Activated CD8-positive, alpha-beta memory T cell treated with anti-CD3 and anti-CD28 coated beads, Interleukin-2, amount 10 ng/mL, durations not matched to agents 7 days and 5 days (primary cell): ENCODE data around the gene MMP14. TPM values are rescaled to one million over a fixed set of nuclear protein-coding genes. Genes with fewer than 3 reads are reported as not detected.

Experiments used
- ATAC-seq: fragments of 150-1000 bp; cut with Tn5 transposase; one replicate; pipeline ENCODE4 v1.10.0; 2021; ENCODE audit warnings: moderate library complexity
- CTCF ChIA-PET: fragments of 350-600 bp; sonication (Branson Sonifier 250); formaldehyde crosslinking; loops from one replicate; lab custom pipeline; 2021; ENCODE audit warnings: antibody characterized with exemption; lab: Charles Lee
- DNase-seq: peaks from one replicate; pipeline ENCODE4 v3.0.0-alpha.2; 2020
- H3K27ac Mint-ChIP-seq: one replicate; pipeline ENCODE4 v1.8.0; 2021; ENCODE audit warnings: mild to moderate bottlenecking, mixed read lengths
- H3K27me3 Mint-ChIP-seq: one replicate; pipeline ENCODE4 v1.8.0; 2021; ENCODE audit warnings: mixed read lengths
- H3K36me3 Mint-ChIP-seq: one replicate; pipeline ENCODE4 v1.8.0; 2021; ENCODE audit warnings: mild to moderate bottlenecking, mixed read lengths
- H3K4me1 Mint-ChIP-seq: one replicate; pipeline ENCODE4 v1.8.0; 2021; ENCODE audit warnings: mixed read lengths
- H3K4me3 Mint-ChIP-seq: one replicate; pipeline ENCODE4 v1.8.0; 2021; ENCODE audit warnings: mild to moderate bottlenecking, moderate library complexity, mixed read lengths
- H3K9me3 Mint-ChIP-seq: one replicate; pipeline ENCODE4 v1.8.0; 2022; ENCODE audit warnings: low read depth, mixed read lengths
- total RNA-seq, 2 experiments: library from RNA; stranded (reverse); gene quantifications; one replicate each; pipeline ENCODE4 v1.2.3, GENCODE V29; 2021

The MMP14 gene
- total RNA-seq, 2 experiments from 2014 or later, result 1.3 to 2.5 TPM

- Mint-ChIP-seq H3K9me3 (no peaks in the 10 kb centered on the region), H3K27ac (no peak overlapping the region), H3K36me3 (peaks cover 16% of the 10 kb centered on the region), H3K27me3 (peaks cover 16% of the 10 kb centered on the region), H3K4me1 (peaks cover 12% of the 10 kb centered on the region), H3K4me3 (no peak overlapping the region)
- DNase-seq (no peak), ATAC-seq (no peak)
- CTCF ChIA-PET, result interaction anchor here (0.6 to 4.3 kb wide), 10 partner anchors 8 to 849 kb away, joined by 3 to 26 read pairs (median 4); partner anchors contain the start of gene MRPL52
Measured at GRCh38 chr14:22837750-22838538, 1.6 kb downstream of the MMP14 start.

- peaks cover 12% of the 10 kb centered on the region for H3K4me1 Mint-ChIP-seq
- H3K27me3 Mint-ChIP-seq, result peaks cover 16% of the 10 kb centered on the region
Measured at GRCh38 chr14:22838631-22839041, 2.3 kb downstream of the MMP14 start.

GRCh38 chr14:22839159-22839779 is 2.9 kb downstream of the MMP14 start:
- Mint-ChIP-seq H3K36me3 (peaks cover 11% of the 10 kb centered on the region), H3K4me1 (peaks cover 12% of the 10 kb centered on the region), H3K4me3 (no peak overlapping the region), H3K9me3 (no peaks in the 10 kb centered on the region), H3K27ac (no peak overlapping the region), H3K27me3 (peaks cover 16% of the 10 kb centered on the region)
- CTCF ChIA-PET, result interaction anchor here (1.0 to 4.3 kb wide), 5 partner anchors 9 to 269 kb away, joined by 4 to 26 read pairs (median 6); partner anchors contain the start of gene MRPL52
- DNase-seq (no peak), ATAC-seq (no peak)

More at GRCh38 chr14:22838631-22839041, 2.3 kb downstream of the MMP14 start:
- Mint-ChIP-seq H3K36me3 (peaks cover 12% of the 10 kb centered on the region), H3K27ac (no peak overlapping the region), H3K9me3 (no peaks in the 10 kb centered on the region), H3K4me3 (no peak overlapping the region)
- DNase-seq (no peak), ATAC-seq (no peak)
- CTCF ChIA-PET, result interaction anchor here (1.0 to 4.3 kb wide), 5 partner anchors 8 to 268 kb away, joined by 4 to 26 read pairs (median 6); partner anchors contain the start of gene MRPL52

- Mint-ChIP-seq H3K4me3 (no peak overlapping the region), H3K27ac (no peak overlapping the region), H3K4me1 (peaks cover 12% of the 10 kb centered on the region), H3K36me3 (no peaks in the 10 kb centered on the region), H3K27me3 (peaks cover 15% of the 10 kb centered on the region), H3K9me3 (no peaks in the 10 kb centered on the region)
- CTCF ChIA-PET, result interaction anchor here (0.9 kb wide), 1 partner anchor 11 kb away, joined by 3 read pairs; no protein-coding TSS in a partner anchor
- no peak for DNase-seq
- ATAC-seq, result no peak
Measured at GRCh38 chr14:22841311-22841710, 4.9 kb downstream of the MMP14 start.

- CTCF ChIA-PET, result no interaction called here
- H3K9me3 Mint-ChIP-seq, result no peaks in the 10 kb centered on the region
- DNase-seq (no peak), ATAC-seq (no peak)
- peaks cover 13% of the 10 kb centered on the region for H3K27me3 Mint-ChIP-seq
- H3K4me1 Mint-ChIP-seq, result peaks cover 12% of the 10 kb centered on the region
- H3K4me3 Mint-ChIP-seq, result no peak overlapping the region
- no peak overlapping the region for H3K27ac Mint-ChIP-seq
- H3K36me3 Mint-ChIP-seq, result no peaks in the 10 kb centered on the region
Measured at GRCh38 chr14:22841769-22842168, 5.4 kb downstream of the MMP14 start.

GRCh38 chr14:22842211-22843122 is 6.1 kb downstream of the MMP14 start:
- H3K27ac Mint-ChIP-seq, result no peak overlapping the region
- peaks cover 12% of the 10 kb centered on the region for H3K4me1 Mint-ChIP-seq
- ATAC-seq (no peak), DNase-seq (no peak)
- no peak overlapping the region for H3K4me3 Mint-ChIP-seq
- no peaks in the 10 kb centered on the region for H3K9me3 Mint-ChIP-seq
- CTCF ChIA-PET, result interaction anchor here (1.0 to 3.4 kb wide), 3 partner anchors 10 to 19 kb away, joined by 3 to 13 read pairs (median 5); no protein-coding TSS in a partner anchor
- H3K27me3 Mint-ChIP-seq, result peaks cover 6% of the 10 kb centered on the region
- no peaks in the 10 kb centered on the region for H3K36me3 Mint-ChIP-seq

- no peak for DNase-seq
- CTCF ChIA-PET, result interaction anchor here (1.0 to 3.4 kb wide), 3 partner anchors 9 to 19 kb away, joined by 3 to 13 read pairs (median 5); no protein-coding TSS in a partner anchor
- H3K4me3 Mint-ChIP-seq, result no peak overlapping the region
- peaks cover 10% of the 10 kb centered on the region for H3K4me1 Mint-ChIP-seq
- ATAC-seq, result no peak
- no peaks in the 10 kb centered on the region for H3K9me3 Mint-ChIP-seq
- H3K27ac Mint-ChIP-seq, result no peak overlapping the region
- H3K27me3 Mint-ChIP-seq, result no peaks in the 10 kb centered on the region
- H3K36me3 Mint-ChIP-seq, result no peaks in the 10 kb centered on the region
Measured at GRCh38 chr14:22843123-22843925, 6.9 kb downstream of the MMP14 start.

- H3K9me3 Mint-ChIP-seq, result no peaks in the 10 kb centered on the region
- no peaks in the 10 kb centered on the region for H3K36me3 Mint-ChIP-seq
- peaks cover 5% of the 10 kb centered on the region for H3K27me3 Mint-ChIP-seq
- ATAC-seq (no peak), DNase-seq (no peak)
- H3K27ac Mint-ChIP-seq, result no peak overlapping the region
- no peak overlapping the region for H3K4me3 Mint-ChIP-seq
- CTCF ChIA-PET, result interaction anchor here (1.1 to 3.4 kb wide), 2 partner anchors 14 to 21 kb away, joined by 4 to 13 read pairs; no protein-coding TSS in a partner anchor
- H3K4me1 Mint-ChIP-seq, result peaks cover 3% of the 10 kb centered on the region
Measured at GRCh38 chr14:22844221-22845102, 8.1 kb downstream of the MMP14 start.

GRCh38 chr14:22845103-22845394 is 8.7 kb downstream of the MMP14 start:
- Mint-ChIP-seq H3K27me3 (peaks cover 5% of the 10 kb centered on the region), H3K27ac (no peak overlapping the region), H3K36me3 (no peaks in the 10 kb centered on the region), H3K4me1 (peaks cover 2% of the 10 kb centered on the region), H3K9me3 (no peaks in the 10 kb centered on the region), H3K4me3 (no peak overlapping the region)
- ATAC-seq, result no peak
- DNase-seq, result no peak
- CTCF ChIA-PET, result interaction anchor here (1.1 to 3.4 kb wide), 2 partner anchors 13 to 21 kb away, joined by 4 to 13 read pairs; no protein-coding TSS in a partner anchor

GRCh38 chr14:22845821-22846625 is 9.6 kb downstream of the MMP14 start:
- H3K4me3 Mint-ChIP-seq, result no peak overlapping the region
- no peak for DNase-seq
- CTCF ChIA-PET, result interaction anchor here (0.8 to 10.2 kb wide), 3 partner anchors 16 to 140 kb away, joined by 3 to 239 read pairs (median 3); no protein-coding TSS in a partner anchor
- no peaks in the 10 kb centered on the region for H3K9me3 Mint-ChIP-seq
- ATAC-seq, result no peak
- no peaks in the 10 kb centered on the region for H3K36me3 Mint-ChIP-seq
- peaks cover 5% of the 10 kb centered on the region for H3K27me3 Mint-ChIP-seq
- peaks cover 4% of the 10 kb centered on the region for H3K4me1 Mint-ChIP-seq
- H3K27ac Mint-ChIP-seq, result no peak overlapping the region

- peaks cover 5% of the 10 kb centered on the region for H3K27me3 Mint-ChIP-seq
- no peak overlapping the region for H3K27ac Mint-ChIP-seq
- no peaks in the 10 kb centered on the region for H3K9me3 Mint-ChIP-seq
- CTCF ChIA-PET, result interaction anchor here (0.8 to 10.2 kb wide), 4 partner anchors 16 to 139 kb away, joined by 3 to 239 read pairs (median 3); no protein-coding TSS in a partner anchor
- DNase-seq (no peak), ATAC-seq (no peak)
- H3K4me1 Mint-ChIP-seq, result peaks cover 13% of the 10 kb centered on the region
- no peak overlapping the region for H3K4me3 Mint-ChIP-seq
- no peaks in the 10 kb centered on the region for H3K36me3 Mint-ChIP-seq
Measured at GRCh38 chr14:22846811-22847307, 10.5 kb downstream of the MMP14 start.
